ENCODE measurements around the gene MIPOL1. TPM values are rescaled to one million over a fixed set of nuclear protein-coding genes. Genes with fewer than 3 reads are reported as not detected.

Gene MIPOL1
- total and polyA plus RNA-seq, 2 of the 13 experiments (the other 11 are each of a cell fraction or from before 2014, with no cell fraction given): 8.6 to 34.2 TPM

- TF ChIP-seq, protein P1, sequence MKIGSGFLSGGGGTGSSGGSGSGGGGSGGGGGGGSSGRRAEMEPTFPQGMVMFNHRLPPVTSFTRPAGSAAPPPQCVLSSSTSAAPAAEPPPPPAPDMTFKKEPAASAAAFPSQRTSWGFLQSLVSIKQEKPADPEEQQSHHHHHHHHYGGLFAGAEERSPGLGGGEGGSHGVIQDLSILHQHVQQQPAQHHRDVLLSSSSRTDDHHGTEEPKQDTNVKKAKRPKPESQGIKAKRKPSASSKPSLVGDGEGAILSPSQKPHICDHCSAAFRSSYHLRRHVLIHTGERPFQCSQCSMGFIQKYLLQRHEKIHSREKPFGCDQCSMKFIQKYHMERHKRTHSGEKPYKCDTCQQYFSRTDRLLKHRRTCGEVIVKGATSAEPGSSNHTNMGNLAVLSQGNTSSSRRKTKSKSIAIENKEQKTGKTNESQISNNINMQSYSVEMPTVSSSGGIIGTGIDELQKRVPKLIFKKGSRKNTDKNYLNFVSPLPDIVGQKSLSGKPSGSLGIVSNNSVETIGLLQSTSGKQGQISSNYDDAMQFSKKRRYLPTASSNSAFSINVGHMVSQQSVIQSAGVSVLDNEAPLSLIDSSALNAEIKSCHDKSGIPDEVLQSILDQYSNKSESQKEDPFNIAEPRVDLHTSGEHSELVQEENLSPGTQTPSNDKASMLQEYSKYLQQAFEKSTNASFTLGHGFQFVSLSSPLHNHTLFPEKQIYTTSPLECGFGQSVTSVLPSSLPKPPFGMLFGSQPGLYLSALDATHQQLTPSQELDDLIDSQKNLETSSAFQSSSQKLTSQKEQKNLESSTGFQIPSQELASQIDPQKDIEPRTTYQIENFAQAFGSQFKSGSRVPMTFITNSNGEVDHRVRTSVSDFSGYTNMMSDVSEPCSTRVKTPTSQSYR (CRISPR knock-in tag; IDR thresholded peaks at IDR 0.05; ENCODE audit: borderline replicate concordance): peak; percentile 28; the same call in 1 of the 2 replicates
- TF ChIP-seq ISX (CRISPR knock-in tag; conservative IDR thresholded peaks at IDR 0.05): 0 out of 2 replicates have a peak, but pooled peaks have one; percentile 14
- no peak for TF ChIP-seq TOPORS (CRISPR knock-in tag; IDR thresholded peaks at IDR 0.05)
- peak; percentile 88 for TF ChIP-seq POGZ (CRISPR knock-in tag; IDR thresholded peaks at IDR 0.05)
- no peak for TF ChIP-seq ZNF383 (CRISPR knock-in tag; IDR thresholded peaks at IDR 0.05; ENCODE audit: borderline replicate concordance)
- TF ChIP-seq NCOA5 (CRISPR knock-in tag; IDR thresholded peaks at IDR 0.05): no peak
- TF ChIP-seq ZNF816 (CRISPR knock-in tag; IDR thresholded peaks at IDR 0.05; ENCODE audit: borderline replicate concordance): peak; percentile 80; the same call in 1 of the 2 replicates
- 0 out of 2 replicates have a peak, but pooled peaks have one; percentile 26 for TF ChIP-seq TOE1 (CRISPR knock-in tag; IDR thresholded peaks at IDR 0.05)
- no peak for TF ChIP-seq ZNF142 (CRISPR knock-in tag; IDR thresholded peaks at IDR 0.05)
- no peak; the same call in 1 of the 2 replicates for TF ChIP-seq NR2F6 (IDR thresholded peaks at IDR 0.05)
- TF ChIP-seq NR2F6 (CRISPR knock-in tag; IDR thresholded peaks at IDR 0.05): no peak; the same call in 1 of the 2 replicates
- peak; percentile 58; the same call in 1 of the 2 replicates for TF ChIP-seq TBX3 (IDR thresholded peaks at IDR 0.05; ENCODE audit: borderline replicate concordance)
- peak; percentile 66 for TF ChIP-seq PPARG (CRISPR knock-in tag; conservative IDR thresholded peaks at IDR 0.05)
- TF ChIP-seq RFX5 (IDR thresholded peaks at IDR 0.05; ENCODE audit: low read depth, low read length): no peak
- TF ChIP-seq FOXP1 (IDR thresholded peaks at IDR 0.05): no peak
- peak; percentile 88 for TF ChIP-seq FOXP1 (CRISPR knock-in tag; IDR thresholded peaks at IDR 0.05)
- no peak for TF ChIP-seq MAF1 (CRISPR knock-in tag; IDR thresholded peaks at IDR 0.05; ENCODE audit: borderline replicate concordance)
- TF ChIP-seq ZSCAN20 (CRISPR knock-in tag; IDR thresholded peaks at IDR 0.05; ENCODE audit: borderline replicate concordance): 0 out of 2 replicates have a peak, but pooled peaks have one; percentile 28
- peak; percentile 74; the same call in 1 of the 2 replicates for TF ChIP-seq RNF219 (CRISPR knock-in tag; IDR thresholded peaks at IDR 0.05)
- TF ChIP-seq ISL2 (CRISPR knock-in tag; IDR thresholded peaks at IDR 0.05): peak; percentile 72
- peak; percentile 38; the same call in 1 of the 2 replicates for TF ChIP-seq TCF7L2 (IDR thresholded peaks at IDR 0.05; ENCODE audit: low read depth, low read length)
Observed at GRCh38 chr14:37384870-37385596, 187.3 kb downstream of the MIPOL1 start (continued).
